GM12878 (cell line): ENCODE measurements around the gene TMSB10.

Experiments
- CEBPB ChIP-seq, 2 experiments: fragments of 150-350 bp in 1 of 2; IDR thresholded peaks; 2 replicates each; pipeline ENCODE4 v1.6.1; 2012 to 2014; ENCODE audit warnings: low read depth in 2 of 2, low read length in 2 of 2, borderline replicate concordance in 1 of 2, inconsistent platforms in 1 of 2
- CTCF ChIP-seq, 3 experiments: IDR thresholded peaks in 2 of 3; conservative IDR thresholded peaks in 1 of 3; 2 replicates each; pipeline ENCODE4 v1.5.1; 2011; ENCODE audit warnings: low read depth in 3 of 3, low read length in 3 of 3, mild to moderate bottlenecking in 3 of 3, control low read depth in 2 of 3, moderate library complexity in 2 of 3, inconsistent platforms in 1 of 3, mixed read lengths in 1 of 3; ENCODE audit not compliant: control insufficient read depth in 2 of 3, insufficient read depth in 1 of 3; ENCODE audit errors: extremely low read depth in 1 of 3
- EED ChIP-seq: sonication (generic); IDR thresholded peaks from 2 replicates; pipeline ENCODE4 v1.6.1; 2016; ENCODE audit warnings: antibody characterized with exemption, low read depth
- HDAC2 ChIP-seq: fragments of 200-600 bp; sonication (generic); IDR thresholded peaks from 2 replicates; pipeline ENCODE4 v1.6.1; 2017
- JUND ChIP-seq: IDR thresholded peaks from 2 replicates; pipeline ENCODE4 v1.6.1; 2012; ENCODE audit warnings: low read depth, mild to moderate bottlenecking, low read length, improper control_type of control experiment, moderate library complexity
- POLR2A ChIP-seq: IDR thresholded peaks from 2 replicates; pipeline ENCODE4 v1.6.1; 2011; ENCODE audit warnings: low read depth, mild to moderate bottlenecking, low read length
- POLR2AphosphoS2 ChIP-seq: IDR thresholded peaks from 2 replicates; pipeline ENCODE4 v1.6.1; 2011; ENCODE audit warnings: low read depth, mild to moderate bottlenecking, low read length, improper control_type of control experiment, moderate library complexity
- ZBTB33 ChIP-seq: fragments of 450-650 bp; IDR thresholded peaks from 2 replicates; pipeline ENCODE4 v1.6.1; 2017; ENCODE audit warnings: mild to moderate bottlenecking

GRCh38 chr2:84946204-84947009 lies 41.0 kb downstream of the TMSB10 start:
- TF ChIP-seq EED (peak; percentile 94), POLR2A (peak; percentile 75), HDAC2 (no peak), CEBPB (IDR thresholded peaks at IDR 0.05; ENCODE audit: borderline replicate concordance in 1 of 2, low read depth in 2 of 2, low read length in 2 of 2) (no peak), JUND (no peak), CTCF (IDR thresholded peaks at IDR 0.05 in 2 of 3, conservative IDR thresholded peaks at IDR 0.05 in 1 of 3; ENCODE audit: control insufficient read depth in 2 of 3, extremely low read depth in 1 of 3, insufficient read depth in 1 of 3, low read depth in 3 of 3, low read length in 3 of 3) (peak in 2 of 3 experiments; percentile 31 to 39; a peak in 3 of 6 replicates), ZBTB33 (no peak), POLR2AphosphoS2 (no peak)
